Mucosa of descending colon (tissue), 3 donors: ENCODE data around the gene NCDN. TPM values are rescaled to one million over a fixed set of nuclear protein-coding genes. Genes with fewer than 3 reads are reported as not detected.
A peak's percentile ranks its signal among the peaks of the same experiment; 100 is the strongest.
"Not testable (repeated sequence)": the region's sequence is repeated elsewhere in the genome, so short reads cannot be mapped to it uniquely, and the experiment has no call there.

ENCODE experiments used
- ATAC-seq: fragments of 200-7000 bp; cut with Tn5 transposase; one replicate; pipeline ENCODE4 v1.9.1; 2020; ENCODE audit warnings: mild to moderate bottlenecking, moderate library complexity
- DNase-seq, 3 donors: peaks; one replicate each; pipeline ENCODE4 v3.0.0-alpha.2; 2020
- H3K36me3 ChIP-seq: fragments of 200-600 bp; one replicate; pipeline ENCODE4 v1.8.0; 2021; ENCODE audit warnings: low read depth, mild to moderate bottlenecking
- H3K4me1 ChIP-seq: fragments of 200-600 bp; one replicate; pipeline ENCODE4 v1.8.0; 2021; ENCODE audit warnings: low read depth, mild to moderate bottlenecking
- H3K4me3 ChIP-seq: fragments of 200-600 bp; one replicate; pipeline ENCODE4 v1.8.0; 2021; ENCODE audit warnings: mild to moderate bottlenecking
- H3K9me3 ChIP-seq: fragments of 200-600 bp; one replicate; pipeline ENCODE4 v1.8.0; 2021; ENCODE audit warnings: mild to moderate bottlenecking
- intact Hi-C, 2 donors: fragments of 100-400 bp; cut with DNase I in 1 of 2; cut with micrococcal nuclease in 1 of 2; formaldehyde crosslinking; loops; one replicate each; pipeline versions ENCODE4 v1.11.0 to v1.11.1; 2022; cut with DNase I, micrococcal nuclease
- total RNA-seq, 3 donors: library from RNA; stranded (reverse); fragmentation: NEBNext Ultra II Directional in 2 of 3; extraction: Animal tissue kit (Norgen Biotek cat#: 25700) in 2 of 3; gene quantifications; one replicate each; pipeline versions ENCODE4 v1.2.1 to v1.2.4, GENCODE V29; 2021 to 2023
- TF ChIP-seq, protein P1 (sequence below): fragments of 200-600 bp; IDR thresholded peaks from one replicate; pipeline ENCODE4 v1.8.0; 2022; ENCODE audit warnings: antibody characterized with exemption, mild to moderate bottlenecking
- donor health status: DM: no; HTN: no; CAD: no; lungs with moderate emphysema.
- donor health status: DM: no; HTN: no; CAD: no.
- donor health status: DM: no; HTN: yes; CAD: no.

Gene NCDN
- total RNA-seq, 3 donors from 2014 or later: 6.7 to 30.4 (median 11.2) TPM

DNA sequence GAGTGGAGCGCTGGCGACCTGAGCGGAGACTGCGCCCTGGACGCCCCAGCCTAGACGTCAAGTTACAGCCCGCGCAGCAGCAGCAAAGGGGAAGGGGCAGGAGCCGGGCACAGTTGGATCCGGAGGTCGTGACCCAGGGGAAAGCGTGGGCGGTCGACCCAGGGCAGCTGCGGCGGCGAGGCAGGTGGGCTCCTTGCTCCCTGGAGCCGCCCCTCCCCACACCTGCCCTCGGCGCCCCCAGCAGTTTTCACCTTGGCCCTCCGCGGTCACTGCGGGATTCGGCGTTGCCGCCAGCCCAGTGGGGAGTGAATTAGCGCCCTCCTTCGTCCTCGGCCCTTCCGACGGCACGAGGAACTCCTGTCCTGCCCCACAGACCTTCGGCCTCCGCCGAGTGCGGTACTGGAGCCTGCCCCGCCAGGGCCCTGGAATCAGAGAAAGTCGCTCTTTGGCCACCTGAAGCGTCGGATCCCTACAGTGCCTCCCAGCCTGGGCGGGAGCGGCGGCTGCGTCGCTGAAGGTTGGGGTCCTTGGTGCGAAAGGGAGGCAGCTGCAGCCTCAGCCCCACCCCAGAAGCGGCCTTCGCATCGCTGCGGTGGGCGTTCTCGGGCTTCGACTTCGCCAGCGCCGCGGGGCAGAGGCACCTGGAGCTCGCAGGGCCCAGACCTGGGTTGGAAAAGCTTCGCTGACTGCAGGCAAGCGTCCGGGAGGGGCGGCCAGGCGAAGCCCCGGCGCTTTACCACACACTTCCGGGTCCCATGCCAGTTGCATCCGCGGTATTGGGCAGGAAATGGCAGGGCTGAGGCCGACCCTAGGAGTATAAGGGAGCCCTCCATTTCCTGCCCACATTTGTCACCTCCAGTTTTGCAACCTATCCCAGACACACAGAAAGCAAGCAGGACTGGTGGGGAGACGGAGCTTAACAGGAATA lies 19.7 kb downstream of the NCDN start:
- DNase-seq (peak; percentile 51 to 85 (median 74)), ATAC-seq (peak; percentile 76)
- intact Hi-C loops: loop anchor here in 1 of 2 donors (5.0 kb wide), 1 partner anchor 140 kb away; the partner anchor contains the start of gene C1orf216
- Histone ChIP-seq H3K4me3 (peak overlapping the region; percentile 17), H3K9me3 (no peaks in the 10 kb centered on the region), H3K4me1 (peaks cover 19% of the 10 kb centered on the region), H3K36me3 (no peaks in the 10 kb centered on the region)
- TF ChIP-seq, protein P1, sequence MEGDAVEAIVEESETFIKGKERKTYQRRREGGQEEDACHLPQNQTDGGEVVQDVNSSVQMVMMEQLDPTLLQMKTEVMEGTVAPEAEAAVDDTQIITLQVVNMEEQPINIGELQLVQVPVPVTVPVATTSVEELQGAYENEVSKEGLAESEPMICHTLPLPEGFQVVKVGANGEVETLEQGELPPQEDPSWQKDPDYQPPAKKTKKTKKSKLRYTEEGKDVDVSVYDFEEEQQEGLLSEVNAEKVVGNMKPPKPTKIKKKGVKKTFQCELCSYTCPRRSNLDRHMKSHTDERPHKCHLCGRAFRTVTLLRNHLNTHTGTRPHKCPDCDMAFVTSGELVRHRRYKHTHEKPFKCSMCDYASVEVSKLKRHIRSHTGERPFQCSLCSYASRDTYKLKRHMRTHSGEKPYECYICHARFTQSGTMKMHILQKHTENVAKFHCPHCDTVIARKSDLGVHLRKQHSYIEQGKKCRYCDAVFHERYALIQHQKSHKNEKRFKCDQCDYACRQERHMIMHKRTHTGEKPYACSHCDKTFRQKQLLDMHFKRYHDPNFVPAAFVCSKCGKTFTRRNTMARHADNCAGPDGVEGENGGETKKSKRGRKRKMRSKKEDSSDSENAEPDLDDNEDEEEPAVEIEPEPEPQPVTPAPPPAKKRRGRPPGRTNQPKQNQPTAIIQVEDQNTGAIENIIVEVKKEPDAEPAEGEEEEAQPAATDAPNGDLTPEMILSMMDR: no peak

DNA sequence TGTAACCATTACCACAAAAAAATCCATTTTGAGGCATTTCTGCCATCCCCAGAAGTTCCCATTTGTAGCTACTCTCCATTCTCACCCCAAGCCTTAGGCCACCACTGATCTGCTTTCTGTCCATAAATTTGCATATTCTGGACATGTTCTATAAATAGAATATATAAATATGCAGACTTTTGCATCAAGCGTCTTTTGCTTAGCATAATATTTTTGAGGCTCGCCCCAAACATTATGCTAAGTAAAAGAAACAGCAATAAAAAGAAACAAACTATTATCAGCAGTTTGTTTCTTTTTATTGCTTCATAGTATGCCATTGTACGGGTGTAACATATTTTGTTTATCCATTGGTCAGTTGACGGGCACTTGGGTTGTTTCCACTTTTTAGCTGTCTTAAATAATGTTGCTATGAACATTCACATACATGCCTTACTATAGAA lies 23.4 kb downstream of the NCDN start:
- Histone ChIP-seq H3K4me1 (peaks cover 12% of the 10 kb centered on the region), H3K9me3 (no peaks in the 10 kb centered on the region), H3K36me3 (no peaks in the 10 kb centered on the region), H3K4me3 (no peak overlapping the region)
- intact Hi-C loops: no loop called here
- ATAC-seq (no peak), DNase-seq (no peak)
- TF ChIP-seq, protein P1: no peak

DNA sequence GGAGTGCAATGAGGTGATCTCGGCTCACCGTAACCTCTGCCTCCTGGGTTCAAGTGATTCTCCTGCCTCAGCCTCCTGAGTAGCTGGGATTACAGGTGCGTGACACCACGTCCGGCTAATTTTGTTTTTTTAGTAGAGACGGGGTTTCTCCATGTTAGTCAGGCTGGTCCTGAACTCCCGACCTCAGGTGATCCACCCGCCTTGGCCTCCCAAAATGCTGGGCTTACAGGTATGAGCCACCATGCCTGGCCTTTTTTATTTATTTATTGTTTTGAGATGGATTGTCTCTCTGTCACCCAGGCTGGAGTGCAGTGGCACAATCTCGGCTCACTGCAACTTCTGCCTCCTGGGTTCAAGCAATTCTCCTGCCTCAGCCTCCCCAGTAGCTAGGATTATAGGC lies 24.0 kb downstream of the NCDN start:
- not testable (repeated sequence) for DNase-seq

DNA sequence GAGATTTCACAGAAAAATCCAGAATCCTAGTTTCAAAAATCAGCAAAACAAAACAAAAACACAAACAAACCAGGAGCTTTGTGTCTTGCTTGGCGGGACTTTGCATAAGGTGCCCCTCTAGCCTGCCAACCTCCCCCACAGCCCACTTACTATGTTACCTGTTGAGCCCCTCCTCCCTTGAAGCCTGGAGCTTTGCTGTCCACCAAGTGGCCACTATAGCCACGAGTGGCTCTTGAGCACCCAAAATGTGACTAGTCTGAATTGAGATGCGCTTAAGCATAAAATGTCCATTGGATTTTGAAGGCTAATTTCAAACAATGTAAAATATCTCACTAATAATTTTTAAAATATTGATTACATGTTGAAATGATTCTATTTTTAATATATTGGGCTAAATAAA lies 27.7 kb downstream of the NCDN start:
- no peak overlapping the region for H3K4me3 ChIP-seq
- intact Hi-C loops: no loop called here
- no peaks in the 10 kb centered on the region for H3K9me3 ChIP-seq
- no peaks in the 10 kb centered on the region for H3K36me3 ChIP-seq
- ATAC-seq: no peak
- TF ChIP-seq, protein P1: no peak
- DNase-seq: no peak
- H3K4me1 ChIP-seq: no peaks in the 10 kb centered on the region

More for the DNA sequence above, 24.0 kb downstream of the NCDN start:
- H3K36me3 ChIP-seq, ATAC-seq, H3K9me3 ChIP-seq, intact Hi-C loops, H3K4me3 ChIP-seq: not testable (repeated sequence)
- peaks cover 12% of the 10 kb centered on the region for H3K4me1 ChIP-seq

DNA sequence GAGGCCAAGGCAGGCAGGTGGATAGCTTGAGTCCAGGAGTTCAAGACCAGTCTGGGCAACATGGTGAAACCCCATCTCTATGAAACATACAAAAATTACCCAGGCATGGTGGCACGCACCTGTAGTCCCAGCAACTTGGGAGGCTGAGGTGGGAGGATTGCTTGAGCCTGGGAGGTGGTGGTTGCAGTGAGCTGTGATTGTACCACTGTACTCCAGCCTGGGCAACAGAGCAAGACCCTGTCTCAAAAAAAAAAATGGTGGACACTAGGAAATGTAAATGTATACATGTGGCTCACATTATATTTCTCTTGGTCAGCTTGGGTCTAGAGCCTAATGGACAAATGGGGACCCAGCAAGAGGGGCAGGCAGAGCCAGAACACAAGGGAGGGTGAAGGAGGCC lies 28.2 kb downstream of the NCDN start:
- not testable (repeated sequence) for ATAC-seq, H3K4me1 ChIP-seq, DNase-seq

DNA sequence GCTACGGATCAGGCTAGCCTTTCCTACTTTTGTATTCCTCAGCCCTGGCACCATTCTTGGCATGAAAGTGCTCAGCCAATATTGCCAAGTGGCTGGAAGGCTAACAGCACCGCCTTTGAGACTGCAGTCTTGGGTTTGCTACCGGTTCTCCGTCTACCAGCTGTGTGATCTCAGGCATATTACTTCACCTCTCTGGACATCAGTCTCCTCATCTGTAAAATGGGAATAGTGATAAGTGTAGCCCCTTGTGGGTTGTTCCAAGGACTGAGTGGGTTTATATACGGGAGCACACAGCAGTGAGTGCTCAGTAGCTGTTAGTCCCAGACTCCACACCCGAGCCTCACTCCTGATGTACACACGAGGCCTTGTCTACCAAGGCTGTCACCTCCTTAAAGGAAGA lies 29.2 kb downstream of the NCDN start:
- TF ChIP-seq, protein P1: no peak
- no peak overlapping the region for H3K4me3 ChIP-seq
- no peak for DNase-seq
- intact Hi-C loops: no loop called here
- H3K9me3 ChIP-seq: no peaks in the 10 kb centered on the region
- H3K4me1 ChIP-seq: no peaks in the 10 kb centered on the region
- no peaks in the 10 kb centered on the region for H3K36me3 ChIP-seq
- no peak for ATAC-seq

More for the DNA sequence above, 28.2 kb downstream of the NCDN start:
- H3K9me3 ChIP-seq, intact Hi-C loops, H3K4me3 ChIP-seq, H3K36me3 ChIP-seq: not testable (repeated sequence)
